Calu3 (cell line): ENCODE results near the gene CDA. TPM values are rescaled to one million over a fixed set of nuclear protein-coding genes. Genes with fewer than 3 reads are reported as not detected.

Experiments
- BruUV-seq: library from RNA; stranded (reverse); fragments of 400-500 nt; replicated peaks from 2 replicates; lab custom pipeline; 2021; lab: Mats Ljungman, UMichigan
- CTCF ChIA-PET: fragments of 300-600 bp; sonication (Branson Sonifier 250); formaldehyde crosslinking; loops from one replicate; lab custom pipeline; 2022; ENCODE audit warnings: antibody characterized with exemption; lab: Charles Lee
- DNase-seq: peaks from one replicate; pipeline ENCODE4 v3.0.0; 2022
- H3K27ac Mint-ChIP-seq: one replicate; pipeline ENCODE4 v1.8.0; 2022; ENCODE audit warnings: mixed read lengths; ENCODE audit not compliant: unreplicated experiment
- H3K27me3 Mint-ChIP-seq: one replicate; pipeline ENCODE4 v1.8.0; 2022; ENCODE audit warnings: mixed read lengths; ENCODE audit not compliant: unreplicated experiment
- H3K36me3 Mint-ChIP-seq: one replicate; pipeline ENCODE4 v1.8.0; 2022; ENCODE audit warnings: mild to moderate bottlenecking, moderate library complexity, mixed read lengths; ENCODE audit not compliant: insufficient read depth, unreplicated experiment
- H3K4me1 Mint-ChIP-seq: one replicate; pipeline ENCODE4 v1.8.0; 2022; ENCODE audit warnings: mild to moderate bottlenecking, low read depth, mixed read lengths; ENCODE audit not compliant: unreplicated experiment
- H3K4me3 Mint-ChIP-seq: one replicate; pipeline ENCODE4 v1.8.0; 2022; ENCODE audit warnings: mild to moderate bottlenecking, low read depth, moderate library complexity, mixed read lengths; ENCODE audit not compliant: unreplicated experiment
- H3K9me3 Mint-ChIP-seq: one replicate; pipeline ENCODE4 v1.8.0; 2022; ENCODE audit warnings: low read depth, mixed read lengths; ENCODE audit not compliant: unreplicated experiment
- intact Hi-C: fragments of 100-400 bp; cut with micrococcal nuclease; formaldehyde crosslinking; loops from one replicate; pipeline ENCODE4 v1.10.0; 2022; ENCODE audit not compliant: unreplicated experiment
- total RNA-seq: library from RNA; stranded (reverse); gene quantifications from 2 replicates; pipeline ENCODE4 v1.2.3, GENCODE V29; 2022
- TF ChIP-seq, protein P1 (sequence below): fragments of 200-600 bp; IDR thresholded peaks from one replicate; pipeline ENCODE4 v1.8.0; 2022; ENCODE audit warnings: antibody characterized with exemption; ENCODE audit not compliant: unreplicated experiment

The CDA gene
- total RNA-seq, 1 experiment from 2014 or later, result 9.0 TPM

DNA sequence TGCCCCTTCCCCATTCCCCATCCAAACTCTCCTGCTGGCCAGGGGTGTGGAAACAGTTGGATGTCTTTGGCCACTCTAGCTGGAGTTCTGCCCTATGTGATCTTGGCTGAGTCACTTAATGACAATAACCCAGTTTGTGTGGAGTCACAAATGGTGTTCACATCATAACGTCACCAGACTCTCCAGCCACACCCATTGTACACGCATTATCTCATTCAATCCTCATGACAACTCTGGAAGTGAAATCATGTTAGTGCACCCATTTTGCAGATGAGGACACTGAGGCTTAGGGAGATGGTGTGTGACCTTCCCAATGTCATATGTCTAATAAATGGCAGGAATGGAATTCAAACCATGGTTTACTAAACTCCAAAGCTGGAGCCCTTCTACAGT is 1.2 kb upstream of the CDA start:
- H3K36me3 Mint-ChIP-seq, result peaks cover 7% of the 10 kb centered on the region
- H3K9me3 Mint-ChIP-seq, result no peaks in the 10 kb centered on the region
- no peak for DNase-seq
- TF ChIP-seq, protein P1, sequence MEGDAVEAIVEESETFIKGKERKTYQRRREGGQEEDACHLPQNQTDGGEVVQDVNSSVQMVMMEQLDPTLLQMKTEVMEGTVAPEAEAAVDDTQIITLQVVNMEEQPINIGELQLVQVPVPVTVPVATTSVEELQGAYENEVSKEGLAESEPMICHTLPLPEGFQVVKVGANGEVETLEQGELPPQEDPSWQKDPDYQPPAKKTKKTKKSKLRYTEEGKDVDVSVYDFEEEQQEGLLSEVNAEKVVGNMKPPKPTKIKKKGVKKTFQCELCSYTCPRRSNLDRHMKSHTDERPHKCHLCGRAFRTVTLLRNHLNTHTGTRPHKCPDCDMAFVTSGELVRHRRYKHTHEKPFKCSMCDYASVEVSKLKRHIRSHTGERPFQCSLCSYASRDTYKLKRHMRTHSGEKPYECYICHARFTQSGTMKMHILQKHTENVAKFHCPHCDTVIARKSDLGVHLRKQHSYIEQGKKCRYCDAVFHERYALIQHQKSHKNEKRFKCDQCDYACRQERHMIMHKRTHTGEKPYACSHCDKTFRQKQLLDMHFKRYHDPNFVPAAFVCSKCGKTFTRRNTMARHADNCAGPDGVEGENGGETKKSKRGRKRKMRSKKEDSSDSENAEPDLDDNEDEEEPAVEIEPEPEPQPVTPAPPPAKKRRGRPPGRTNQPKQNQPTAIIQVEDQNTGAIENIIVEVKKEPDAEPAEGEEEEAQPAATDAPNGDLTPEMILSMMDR, result no peak
- no TSS peak for BruUV-seq
- no peak overlapping the region for H3K4me3 Mint-ChIP-seq
- intact Hi-C loops, result no loop called here
- no peak overlapping the region for H3K27ac Mint-ChIP-seq
- H3K4me1 Mint-ChIP-seq, result peaks cover 10% of the 10 kb centered on the region
- CTCF ChIA-PET, result interaction anchor here (0.6 to 0.7 kb wide), 2 partner anchors 117 to 1323 kb away, joined by 3 read pairs; no protein-coding TSS in a partner anchor
- H3K27me3 Mint-ChIP-seq, result no peaks in the 10 kb centered on the region

DNA sequence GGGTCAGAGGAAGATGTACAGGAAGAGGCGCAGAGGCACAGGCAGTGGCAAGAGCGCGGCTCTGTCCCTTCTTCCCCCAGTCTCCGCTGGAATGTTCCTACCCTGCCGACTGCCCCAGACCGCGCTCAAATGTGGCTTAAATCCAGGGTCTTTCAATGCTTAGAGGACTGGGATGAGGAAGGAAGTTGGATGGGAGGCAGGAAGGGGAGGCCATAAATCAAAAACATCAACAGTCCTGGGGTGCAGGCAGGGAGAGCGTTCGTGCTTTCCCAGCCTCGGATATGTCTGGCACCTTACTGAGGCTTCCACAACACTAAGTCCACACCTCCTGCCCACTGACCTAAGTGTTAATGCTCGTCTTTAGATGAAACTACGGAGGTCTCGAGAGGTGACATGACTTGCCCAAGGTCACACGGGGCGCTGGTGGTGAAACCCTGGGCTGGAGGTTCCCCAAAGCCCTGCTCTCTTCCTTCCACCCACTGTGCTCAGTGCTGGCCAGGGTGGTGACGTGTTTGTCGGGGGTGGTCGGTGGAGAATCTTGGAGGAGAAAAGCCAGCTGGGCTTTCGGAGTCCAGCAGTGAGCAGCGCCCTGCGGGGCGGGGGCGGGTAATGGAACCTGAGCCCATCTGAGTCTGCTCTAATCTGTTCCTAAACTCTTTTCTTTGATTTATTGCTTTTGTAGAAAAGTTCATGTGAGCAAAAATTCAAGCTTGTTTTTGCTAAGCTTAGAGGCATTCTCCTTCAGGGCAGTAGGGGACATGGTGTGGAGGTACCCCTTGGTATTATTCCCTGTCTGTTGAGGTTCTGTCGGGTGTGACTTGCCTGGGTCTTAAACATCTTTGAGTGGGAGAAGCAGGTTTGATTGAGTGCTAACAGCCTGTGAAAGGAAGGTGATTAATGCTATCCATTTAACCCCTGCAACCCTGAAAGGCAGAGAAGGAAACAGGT is 708 bp downstream of the CDA start:
- CTCF ChIA-PET, result interaction anchor here (0.6 to 1.4 kb wide), 5 partner anchors 15 to 44 kb away, joined by 3 to 7 read pairs (median 3); partner anchors contain the start of gene PINK1
- Mint-ChIP-seq H3K4me1 (peaks cover 10% of the 10 kb centered on the region), H3K9me3 (no peaks in the 10 kb centered on the region), H3K27ac (peak overlapping the region; percentile 66), H3K27me3 (no peaks in the 10 kb centered on the region), H3K36me3 (peaks cover 7% of the 10 kb centered on the region), H3K4me3 (peak overlapping the region; percentile 68)
- TF ChIP-seq, protein P1, result no peak
- intact Hi-C loops, result no loop called here
- DNase-seq, result no peak
- BruUV-seq, result no TSS peak

DNA sequence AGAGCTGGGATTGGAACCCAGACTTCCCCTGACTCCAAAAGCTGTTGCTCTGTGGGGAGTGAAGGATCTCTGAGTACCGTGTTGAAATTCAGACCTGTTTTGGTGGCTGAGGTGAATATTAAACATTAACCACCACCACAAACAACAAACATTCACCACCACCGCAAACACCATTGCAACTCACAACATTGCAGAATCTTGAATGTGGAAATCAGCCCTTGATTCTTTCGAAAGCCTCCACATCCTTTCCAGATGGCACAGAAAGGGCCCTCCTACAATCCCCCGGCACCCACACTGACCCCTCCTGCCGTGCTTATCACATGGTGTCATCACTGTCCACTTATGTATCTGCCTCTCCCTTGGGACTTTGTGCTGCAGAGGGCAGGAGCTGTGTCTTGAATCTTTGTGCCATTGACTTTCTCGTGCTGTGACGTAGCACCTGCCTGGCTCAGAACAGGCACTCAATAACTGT is 1.4 kb downstream of the CDA start:
- intact Hi-C loops, result no loop called here
- peak overlapping the region; percentile 68 for H3K4me3 Mint-ChIP-seq
- DNase-seq, result no peak
- TSS peak; percentile 72 for BruUV-seq
- CTCF ChIA-PET, result interaction anchor here (0.6 to 1.3 kb wide), 2 partner anchors 33 to 43 kb away, joined by 3 read pairs; partner anchors contain the start of gene PINK1
- TF ChIP-seq, protein P1, result no peak
- H3K36me3 Mint-ChIP-seq, result peaks cover 7% of the 10 kb centered on the region
- H3K27me3 Mint-ChIP-seq, result no peaks in the 10 kb centered on the region
- no peak overlapping the region for H3K27ac Mint-ChIP-seq
- H3K4me1 Mint-ChIP-seq, result peaks cover 10% of the 10 kb centered on the region
- H3K9me3 Mint-ChIP-seq, result no peaks in the 10 kb centered on the region

DNA sequence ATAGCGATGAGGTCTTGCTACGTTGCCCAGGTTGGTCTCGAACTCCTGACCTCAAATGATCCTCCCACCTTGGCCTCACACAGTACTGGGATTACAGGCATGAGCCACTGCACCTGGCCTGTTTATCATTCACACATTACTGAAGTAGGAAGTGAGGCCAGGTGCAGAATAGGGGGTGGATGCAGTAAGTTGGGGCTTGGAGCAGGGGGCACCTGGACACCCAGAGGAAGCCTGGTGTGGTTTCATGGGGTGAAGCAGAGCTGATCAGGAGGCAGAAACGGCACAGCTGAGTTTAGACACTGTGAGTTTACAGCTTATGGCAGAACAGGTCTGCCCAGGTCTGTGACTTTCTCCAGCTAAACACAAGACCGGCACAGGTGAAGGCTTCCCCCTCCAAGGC is 4.9 kb downstream of the CDA start:
- intact Hi-C loops, result no loop called here
- TF ChIP-seq, protein P1, result no peak
- no peak overlapping the region for H3K27ac Mint-ChIP-seq
- H3K4me3 Mint-ChIP-seq, result no peak overlapping the region
- H3K4me1 Mint-ChIP-seq, result peaks cover 10% of the 10 kb centered on the region
- H3K36me3 Mint-ChIP-seq, result peaks cover 4% of the 10 kb centered on the region
- DNase-seq, result no peak
- BruUV-seq, result no TSS peak
- peaks cover 2% of the 10 kb centered on the region for H3K9me3 Mint-ChIP-seq
- CTCF ChIA-PET, result interaction anchor here (1.0 kb wide), 1 partner anchor 480 kb away, joined by 4 read pairs; no protein-coding TSS in a partner anchor
- H3K27me3 Mint-ChIP-seq, result no peaks in the 10 kb centered on the region
